MCF 10A (cell line): ENCODE data around the gene GMCL1. TPM values are rescaled to one million over a fixed set of nuclear protein-coding genes. Genes with fewer than 3 reads are reported as not detected.
"Not testable (repeated sequence)": the region's sequence is repeated elsewhere in the genome, so short reads cannot be mapped to it uniquely, and the experiment has no call there.

Source experiments
- BruUV-seq: library from RNA; stranded (reverse); fragments of 400-500 nt; replicated peaks from 2 replicates; lab custom pipeline; 2021; lab: Mats Ljungman, UMichigan
- CTCF ChIA-PET: fragments of 300-600 bp; sonication (Branson Sonifier 250); formaldehyde crosslinking; extraction: SDS; loops from one replicate; lab custom pipeline; 2021; ENCODE audit warnings: antibody characterized with exemption, inconsistent platforms; lab: Yijun Ruan, JAX
- POLR2A ChIA-PET: fragments of 300-600, 350-650 bp; sonication (Branson Sonifier 250); formaldehyde crosslinking; extraction: SDS; loops from one replicate; lab custom pipeline; 2020; ENCODE audit warnings: antibody characterized with exemption, inconsistent platforms; lab: Yijun Ruan, JAX
- DNase-seq: peaks from one replicate; pipeline ENCODE4 v3.0.0-alpha.2; 2018; ENCODE audit not compliant: unreplicated experiment
- H3K27ac Mint-ChIP-seq: one replicate; pipeline ENCODE4 v1.8.0; 2022; ENCODE audit warnings: mild to moderate bottlenecking, low read depth, mixed read lengths; ENCODE audit not compliant: unreplicated experiment
- H3K27me3 Mint-ChIP-seq: one replicate; pipeline ENCODE4 v1.8.0; 2022; ENCODE audit warnings: mixed read lengths; ENCODE audit not compliant: insufficient read depth, unreplicated experiment
- H3K36me3 Mint-ChIP-seq: one replicate; pipeline ENCODE4 v1.8.0; 2022; ENCODE audit warnings: mild to moderate bottlenecking, moderate library complexity, mixed read lengths; ENCODE audit not compliant: insufficient read depth, unreplicated experiment
- H3K4me1 Mint-ChIP-seq: one replicate; pipeline ENCODE4 v1.8.0; 2022; ENCODE audit warnings: mixed read lengths; ENCODE audit not compliant: insufficient read depth, unreplicated experiment
- H3K4me3 Mint-ChIP-seq: one replicate; pipeline ENCODE4 v1.8.0; 2022; ENCODE audit warnings: mild to moderate bottlenecking, moderate library complexity, mixed read lengths; ENCODE audit not compliant: unreplicated experiment
- H3K9me3 Mint-ChIP-seq: one replicate; pipeline ENCODE4 v1.8.0; 2022; ENCODE audit warnings: mixed read lengths; ENCODE audit not compliant: unreplicated experiment
- CTCF ChIP-seq: fragments of 200-600 bp; IDR thresholded peaks from one replicate; pipeline ENCODE4 v1.8.0; 2022; ENCODE audit warnings: antibody characterized with exemption, mild to moderate bottlenecking; ENCODE audit not compliant: unreplicated experiment
- intact Hi-C: fragments of 100-400 bp; cut with micrococcal nuclease; formaldehyde crosslinking; loops from 2 replicates; pipeline ENCODE4 v1.14.1; 2022
- total RNA-seq: library from RNA; stranded (reverse); gene quantifications from 2 replicates; pipeline ENCODE4 v1.2.3, GENCODE V29; 2022

Gene GMCL1
- total RNA-seq, 1 experiment from 2014 or later, result 13.6 TPM

- intact Hi-C loops, result no loop called here
Measured at GRCh38 chr2:69889302-69889701, 59.8 kb downstream of the GMCL1 start.

GRCh38 chr2:69890881-69891280, 61.4 kb downstream of the GMCL1 start:
- Mint-ChIP-seq H3K4me3 (no peak overlapping the region), H3K9me3 (no peaks in the 10 kb centered on the region), H3K36me3 (peaks cover 15% of the 10 kb centered on the region), H3K27me3 (no peaks in the 10 kb centered on the region), H3K27ac (no peak overlapping the region), H3K4me1 (peaks cover 5% of the 10 kb centered on the region)
- TF ChIP-seq CTCF, result no peak
- BruUV-seq, result no TSS peak
- POLR2A ChIA-PET, result interaction anchor here (0.7 to 1.2 kb wide), 3 partner anchors 12 to 25 kb away, joined by 3 read pairs; no protein-coding TSS in a partner anchor
- intact Hi-C loops, result no loop called here
- CTCF ChIA-PET, result interaction anchor here (1.2 kb wide), 1 partner anchor 21 kb away, joined by 4 read pairs; no protein-coding TSS in a partner anchor
- DNase-seq, result no peak

More at GRCh38 chr2:69889302-69889701, 59.8 kb downstream of the GMCL1 start:
- H3K36me3 Mint-ChIP-seq, result peaks cover 8% of the 10 kb centered on the region
- no peaks in the 10 kb centered on the region for H3K4me1 Mint-ChIP-seq
- no peak for TF ChIP-seq CTCF
- DNase-seq, result no peak
- ChIA-PET POLR2A (no interaction called here), CTCF (no interaction called here)
- no peak overlapping the region for H3K27ac Mint-ChIP-seq
- no peaks in the 10 kb centered on the region for H3K27me3 Mint-ChIP-seq
- no TSS peak for BruUV-seq
- no peak overlapping the region for H3K4me3 Mint-ChIP-seq
- no peaks in the 10 kb centered on the region for H3K9me3 Mint-ChIP-seq

- POLR2A ChIA-PET, result interaction anchor here (0.7 to 4.8 kb wide), 14 partner anchors 9 to 400 kb away, joined by 3 to 69 read pairs (median 4); partner anchors contain the start of genes MXD1, PCBP1 and SNRPG
- Mint-ChIP-seq H3K27ac (peak overlapping the region; percentile 100), H3K4me1 (peaks cover 13% of the 10 kb centered on the region), H3K4me3 (peak overlapping the region; percentile 99), H3K36me3 (peaks cover 35% of the 10 kb centered on the region)
- CTCF ChIA-PET, result interaction anchor here (0.5 to 1.0 kb wide), 3 partner anchors 72 to 168 kb away, joined by 3 to 4 read pairs (median 3); no protein-coding TSS in a partner anchor
- H3K9me3 Mint-ChIP-seq, BruUV-seq, DNase-seq, intact Hi-C loops, H3K27me3 Mint-ChIP-seq: not testable (repeated sequence)
Measured at GRCh38 chr2:69892838-69893424, 63.5 kb downstream of the GMCL1 start.

- H3K27ac Mint-ChIP-seq, result peak within 1 kb of the TSS; percentile 100
- H3K9me3 Mint-ChIP-seq, result no peaks in the 10 kb centered on the region
- peaks cover 18% of the 10 kb centered on the region for H3K4me1 Mint-ChIP-seq
- DNase-seq, result peak; percentile 82
- TF ChIP-seq CTCF, result no peak
- no peaks in the 10 kb centered on the region for H3K27me3 Mint-ChIP-seq
- CTCF ChIA-PET, result interaction anchor here (0.6 to 1.0 kb wide), 10 partner anchors 19 to 388 kb away, joined by 3 to 6 read pairs (median 3); no protein-coding TSS in a partner anchor
- intact Hi-C loops, result loop anchor here (1.0 kb wide), 1 partner anchor 170 kb away; no protein-coding TSS in a partner anchor
- peaks cover 45% of the 10 kb centered on the region for H3K36me3 Mint-ChIP-seq
- peak within 1 kb of the TSS; percentile 99 for H3K4me3 Mint-ChIP-seq
- TSS peak; percentile 69 for BruUV-seq
- POLR2A ChIA-PET, result interaction anchor here (0.5 to 4.8 kb wide), 29 partner anchors 8 to 399 kb away, joined by 3 to 69 read pairs (median 4); partner anchors contain the start of genes ANXA4, C2orf42, MXD1 and PCBP1
Measured at GRCh38 chr2:69893684-69894551, 64.5 kb downstream of the GMCL1 start, which contains the start of gene SNRNP27. SNRNP27 (plus strand) TSS chr2:69893956; CDS start chr2:69893985, 29 bp downstream.

GRCh38 chr2:69894737-69895136, 65.3 kb downstream of the GMCL1 start:
- not testable (repeated sequence) for BruUV-seq, H3K9me3 Mint-ChIP-seq, DNase-seq, H3K27me3 Mint-ChIP-seq
- intact Hi-C loops, result loop anchor here (1.0 kb wide), 1 partner anchor 170 kb away; no protein-coding TSS in a partner anchor
- Mint-ChIP-seq H3K4me1 (peaks cover 18% of the 10 kb centered on the region), H3K36me3 (peaks cover 53% of the 10 kb centered on the region), H3K4me3 (peak overlapping the region; percentile 99), H3K27ac (peak overlapping the region; percentile 100)
- ChIA-PET CTCF (interaction anchor here (0.6 to 0.7 kb wide), 5 partner anchors 18 to 387 kb away, joined by 3 to 6 read pairs (median 3); no protein-coding TSS in a partner anchor), POLR2A (interaction anchor here (0.5 to 4.8 kb wide), 17 partner anchors 10 to 1207 kb away, joined by 3 to 69 read pairs (median 4); partner anchors contain the start of genes ANXA4, MXD1 and SNRPG)
